ENCODE data around the gene PANX3. TPM values are rescaled to one million over a fixed set of nuclear protein-coding genes. Genes with fewer than 3 reads are reported as not detected.

Gene PANX3, protein sequence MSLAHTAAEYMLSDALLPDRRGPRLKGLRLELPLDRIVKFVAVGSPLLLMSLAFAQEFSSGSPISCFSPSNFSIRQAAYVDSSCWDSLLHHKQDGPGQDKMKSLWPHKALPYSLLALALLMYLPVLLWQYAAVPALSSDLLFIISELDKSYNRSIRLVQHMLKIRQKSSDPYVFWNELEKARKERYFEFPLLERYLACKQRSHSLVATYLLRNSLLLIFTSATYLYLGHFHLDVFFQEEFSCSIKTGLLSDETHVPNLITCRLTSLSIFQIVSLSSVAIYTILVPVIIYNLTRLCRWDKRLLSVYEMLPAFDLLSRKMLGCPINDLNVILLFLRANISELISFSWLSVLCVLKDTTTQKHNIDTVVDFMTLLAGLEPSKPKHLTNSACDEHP
- total RNA-seq (2014; rRNA removed): not detected in 2 replicates
- not detected for polyA plus RNA-seq (2012)

GRCh38 chr11:124611064-124611463 is at the start of gene PANX3:
PANX3 (plus strand) TSS chr11:124611428; CDS start chr11:124611557, 129 bp downstream.
- no peak for DNase-seq (ENCODE audit: low read depth)

- no peak for DNase-seq (ENCODE audit: low read depth)
Measured at GRCh38 chr11:124569697-124570096, 41.5 kb upstream of the PANX3 start, which contains the start of gene OR8A1. OR8A1 (plus strand) TSS chr11:124569997; CDS start chr11:124570120, 123 bp downstream.

DNA sequence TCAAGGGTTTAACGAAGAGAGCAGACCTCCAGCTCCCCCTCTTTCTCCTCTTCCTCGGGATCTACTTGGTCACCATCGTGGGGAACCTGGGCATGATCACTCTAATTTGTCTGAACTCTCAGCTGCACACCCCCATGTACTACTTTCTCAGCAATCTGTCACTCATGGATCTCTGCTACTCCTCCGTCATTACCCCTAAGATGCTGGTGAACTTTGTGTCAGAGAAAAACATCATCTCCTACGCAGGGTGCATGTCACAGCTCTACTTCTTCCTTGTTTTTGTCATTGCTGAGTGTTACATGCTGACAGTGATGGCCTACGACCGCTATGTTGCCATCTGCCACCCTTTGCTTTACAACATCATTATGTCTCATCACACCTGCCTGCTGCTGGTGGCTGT is 41.1 kb upstream of the PANX3 start:
- DNase-seq (ENCODE audit: low read depth): no peak

- peak; percentile 43 for DNase-seq (ENCODE audit: low read depth)
Measured at GRCh38 chr11:124577716-124578427, 33.4 kb upstream of the PANX3 start.

GRCh38 chr11:124578761-124579160 is 32.5 kb upstream of the PANX3 start:
- DNase-seq (ENCODE audit: low read depth): no peak

GRCh38 chr11:124581817-124582216 is 29.4 kb upstream of the PANX3 start:
- DNase-seq (ENCODE audit: low read depth): peak; percentile 1

DNA sequence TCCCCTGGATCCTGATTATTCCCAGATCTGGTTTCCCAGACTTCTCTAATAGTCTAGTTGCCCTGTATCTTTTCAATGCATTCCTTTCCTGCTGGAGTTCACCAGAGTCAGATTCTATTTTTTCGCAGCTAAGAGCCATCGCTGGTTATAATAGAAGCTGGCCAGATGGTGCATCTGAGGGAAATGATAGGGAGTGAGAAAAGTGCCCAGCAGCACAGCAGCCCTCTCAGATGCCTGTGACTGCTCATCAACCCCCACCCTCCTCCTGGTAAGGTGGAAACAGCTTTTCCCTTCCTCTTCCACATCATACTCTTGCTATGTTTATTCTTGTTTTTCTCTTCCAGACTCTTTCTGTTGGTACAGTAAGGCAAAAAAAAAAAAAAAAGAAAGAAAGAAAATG is 28.7 kb upstream of the PANX3 start:
- no peak for DNase-seq (ENCODE audit: low read depth)

DNA sequence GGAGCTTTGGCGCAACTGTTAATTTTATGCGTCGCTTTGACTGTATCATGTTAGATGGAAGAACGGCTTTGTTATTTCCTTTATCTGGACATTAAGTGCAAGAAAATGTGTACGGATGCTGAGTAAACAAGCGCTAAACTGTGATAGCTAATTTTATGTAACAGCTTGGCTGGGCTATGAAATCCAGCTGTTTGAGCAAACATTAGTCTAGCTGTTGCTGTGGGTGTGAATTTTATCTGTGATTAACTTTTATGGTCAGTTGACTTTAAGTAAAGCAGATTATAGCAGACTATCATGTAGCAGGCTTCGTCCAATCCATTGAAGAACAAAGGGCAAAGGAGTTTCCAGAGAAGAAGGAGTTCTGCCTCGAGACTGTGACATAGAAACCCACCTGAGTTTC is 27.4 kb upstream of the PANX3 start:
- DNase-seq (ENCODE audit: low read depth): no peak

GRCh38 chr11:124584681-124585372 is 26.4 kb upstream of the PANX3 start:
- DNase-seq (ENCODE audit: low read depth): no peak

GRCh38 chr11:124586238-124586860 is 24.9 kb upstream of the PANX3 start:
- DNase-seq (ENCODE audit: low read depth): peak; percentile 59

DNA sequence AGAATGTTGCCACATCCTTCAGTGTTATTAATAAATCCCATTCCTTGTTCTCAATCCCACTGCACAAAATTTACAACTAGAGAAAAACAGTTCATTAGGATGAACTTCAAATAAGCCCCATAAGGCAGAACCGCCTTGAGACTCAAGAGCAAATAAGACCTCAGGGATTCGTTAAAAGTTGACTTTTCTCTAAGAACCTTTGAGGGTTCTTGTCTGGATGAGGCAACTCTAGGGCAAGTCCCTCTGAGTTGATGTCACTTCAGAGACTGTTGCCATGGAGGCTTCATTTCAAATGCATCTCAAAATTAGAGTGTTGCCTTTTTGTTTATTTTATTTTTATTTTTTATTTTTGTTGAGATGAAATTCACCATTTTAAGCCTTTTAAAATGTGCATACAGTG is 19.8 kb upstream of the PANX3 start:
- no peak for DNase-seq (ENCODE audit: low read depth)

DNA sequence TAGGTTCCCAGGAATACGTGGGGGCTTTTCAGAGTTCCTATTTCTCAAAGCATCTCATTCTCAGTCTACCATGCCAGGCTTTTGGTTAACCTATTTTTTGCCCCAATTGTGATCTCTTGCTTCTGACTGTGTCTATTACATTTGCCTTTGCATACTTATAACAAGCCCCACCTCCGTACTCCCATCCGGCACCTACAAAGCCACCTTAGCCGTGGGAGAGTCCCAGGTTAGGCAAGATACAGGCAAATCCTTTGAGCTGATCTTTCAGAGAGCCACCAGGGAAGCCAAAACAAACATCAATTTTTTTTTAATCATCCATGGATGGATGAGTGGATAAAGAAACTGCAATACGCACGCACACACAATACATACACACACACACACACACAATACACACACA is 18.6 kb upstream of the PANX3 start:
- no peak for DNase-seq (ENCODE audit: low read depth)

- DNase-seq (ENCODE audit: low read depth): no peak
Measured at GRCh38 chr11:124595302-124595701, 15.9 kb upstream of the PANX3 start.

GRCh38 chr11:124597626-124598025 is 13.6 kb upstream of the PANX3 start:
- no peak for DNase-seq (ENCODE audit: low read depth)

- DNase-seq (ENCODE audit: low read depth): no peak
Measured at GRCh38 chr11:124600621-124601320, 10.5 kb upstream of the PANX3 start.

DNA sequence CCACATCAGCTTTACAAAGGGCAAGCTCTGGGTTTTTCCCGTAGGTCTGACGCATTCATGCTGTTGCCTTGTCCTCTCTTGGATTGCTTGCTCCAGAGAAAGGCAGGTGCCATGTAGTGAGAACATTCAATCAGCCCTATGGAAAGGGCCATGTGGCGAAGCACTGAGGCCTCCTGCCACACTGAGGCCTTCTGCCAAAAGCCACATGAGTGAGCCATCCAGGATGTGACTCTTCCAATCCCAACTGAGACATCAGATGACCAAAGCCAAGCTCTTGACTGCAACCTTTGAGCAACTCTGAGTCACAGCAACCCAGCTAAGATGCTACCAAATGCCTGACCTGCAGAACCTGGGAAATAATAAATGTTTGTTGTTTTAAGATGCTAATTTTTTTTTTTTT is 9.0 kb upstream of the PANX3 start:
- peak; percentile 97 for DNase-seq (ENCODE audit: low read depth)

GRCh38 chr11:124602723-124603122 is 8.5 kb upstream of the PANX3 start:
- peak; percentile 50 for DNase-seq (ENCODE audit: low read depth)

DNA sequence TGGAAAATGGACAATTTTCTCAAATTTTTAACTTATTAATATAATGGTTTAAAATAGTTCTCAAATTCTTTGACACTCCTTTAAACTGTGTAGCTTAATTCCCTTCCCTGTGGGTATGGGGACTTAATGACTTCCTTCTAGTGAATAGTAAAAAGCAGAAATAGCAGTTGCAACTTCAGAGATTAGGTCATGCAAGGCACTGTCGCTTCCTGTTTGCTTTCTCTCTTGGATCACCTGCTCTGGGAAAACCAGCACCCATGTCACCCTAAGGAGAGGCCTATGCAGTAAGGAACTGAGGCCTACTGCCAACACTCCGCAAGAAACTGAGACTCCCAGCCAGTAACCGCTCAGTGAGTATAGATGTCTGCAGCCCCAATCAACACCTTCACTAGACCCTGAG is 5.5 kb upstream of the PANX3 start:
- DNase-seq (ENCODE audit: low read depth): no peak

DNA sequence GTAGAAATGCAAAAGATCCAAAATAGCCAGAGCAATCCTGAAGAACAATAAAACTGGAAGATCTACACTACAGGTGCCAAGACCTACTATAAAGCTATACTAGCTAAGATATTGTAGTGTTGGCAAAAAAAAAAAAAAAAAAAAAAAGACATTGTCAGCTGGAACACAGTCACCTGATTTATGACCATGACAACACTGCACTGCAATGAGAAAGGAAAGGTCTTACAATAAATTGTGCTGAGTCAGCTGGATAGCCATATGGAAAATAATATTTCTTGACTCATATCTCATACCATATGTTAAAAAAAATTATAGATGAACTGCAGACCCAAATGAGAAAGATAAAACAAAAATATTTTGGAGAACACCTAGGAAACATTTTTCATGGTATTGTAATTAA is 3.1 kb upstream of the PANX3 start:
- DNase-seq (ENCODE audit: low read depth): peak; percentile 12

DNA sequence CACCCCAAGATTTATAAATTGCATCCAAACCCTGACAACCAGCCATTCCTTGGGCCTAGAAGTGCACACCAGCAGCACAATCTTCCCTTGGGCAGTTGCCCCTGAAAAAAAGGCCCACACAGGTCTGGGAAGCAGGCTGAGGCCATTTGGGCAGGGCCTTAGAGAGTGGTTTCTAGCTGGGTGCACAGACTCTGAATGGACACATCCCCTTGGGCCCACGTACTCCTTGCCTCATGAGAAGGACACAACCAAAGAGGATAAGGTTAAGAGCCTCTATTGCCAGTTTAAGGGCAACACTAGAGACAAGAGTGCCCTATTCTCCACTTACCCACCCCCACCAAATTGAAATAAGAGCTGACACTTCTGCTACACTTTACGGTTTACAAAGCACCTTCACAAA is 933 bp upstream of the PANX3 start:
- no peak for DNase-seq (ENCODE audit: low read depth)

DNA sequence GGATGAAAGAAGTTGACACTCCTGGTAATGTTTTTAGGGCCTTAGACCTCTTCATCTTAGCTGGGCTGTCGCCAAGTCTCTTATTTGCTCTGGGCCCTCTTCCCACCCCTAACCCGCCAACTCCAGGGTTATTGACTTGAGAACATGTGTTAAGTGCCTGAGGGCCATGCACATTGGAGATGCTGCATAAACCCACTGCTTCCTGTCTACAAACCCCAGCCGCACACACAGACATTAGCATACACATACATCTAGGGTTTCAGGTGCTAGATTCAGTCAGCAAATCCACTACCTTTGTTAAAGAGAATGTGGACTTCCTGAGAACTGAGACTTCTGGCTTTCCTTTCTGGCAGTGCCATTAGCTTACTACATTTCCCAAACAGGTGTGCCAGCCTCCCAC is 817 bp downstream of the PANX3 start:
- DNase-seq (ENCODE audit: low read depth): no peak
